CD4-positive, CD25-positive, alpha-beta regulatory T cell (primary cell): ENCODE measurements around the gene PPFIBP2. TPM values are rescaled to one million over a fixed set of nuclear protein-coding genes. Genes with fewer than 3 reads are reported as not detected.

ENCODE experiments used
- ATAC-seq, 2 donors: fragments of 150-1000 bp; cut with Tn5 transposase; one replicate each; pipeline ENCODE4 v1.10.0; 2021; ENCODE audit warnings: low read depth in 2 of 2, moderate number of reproducible peaks in 2 of 2, moderate library complexity in 1 of 2
- DNase-seq, 3 donors: peaks; one replicate each; pipeline versions ENCODE4 v3.0.0 to v3.0.0-alpha.2; 2012 to 2022; ENCODE audit warnings: mixed read lengths in 1 of 3
- H3K27ac ChIP-seq: one replicate; pipeline ENCODE4 v1.7.0; 2013; ENCODE audit warnings: mild to moderate bottlenecking, low read length; ENCODE audit not compliant: insufficient read depth, poor library complexity, severe bottlenecking
- H3K27me3 ChIP-seq: one replicate; pipeline ENCODE4 v1.7.0; 2013; ENCODE audit warnings: low read length; ENCODE audit not compliant: control insufficient read depth, insufficient read depth
- H3K36me3 ChIP-seq: one replicate; pipeline ENCODE4 v1.7.0; 2013; ENCODE audit warnings: mild to moderate bottlenecking, low read length, moderate library complexity; ENCODE audit not compliant: control insufficient read depth, insufficient read depth
- H3K4me1 ChIP-seq: 2 replicates; pipeline ENCODE4 v1.7.0; 2013; ENCODE audit warnings: mild to moderate bottlenecking, low read length; ENCODE audit not compliant: insufficient read depth, control insufficient read depth, poor library complexity, severe bottlenecking
- H3K4me3 ChIP-seq: one replicate; pipeline ENCODE4 v1.7.0; 2013; ENCODE audit warnings: low read depth, mild to moderate bottlenecking, low read length, moderate library complexity
- H3K9me3 ChIP-seq, 2 experiments: 1 replicate in 1 of 2; 2 replicates in 1 of 2; pipeline ENCODE4 v1.7.0; 2013; ENCODE audit warnings: low read length in 2 of 2, mild to moderate bottlenecking in 1 of 2, moderate library complexity in 1 of 2; ENCODE audit not compliant: control insufficient read depth in 2 of 2
- H3K27ac Mint-ChIP-seq, 3 donors: one replicate each; pipeline ENCODE4 v1.8.0; 2020 to 2022; ENCODE audit warnings: mild to moderate bottlenecking in 3 of 3, mixed read lengths in 3 of 3, moderate library complexity in 2 of 3
- H3K27me3 Mint-ChIP-seq: one replicate; pipeline ENCODE4 v1.8.0; 2022; ENCODE audit warnings: mild to moderate bottlenecking, mixed read lengths
- H3K36me3 Mint-ChIP-seq: one replicate; pipeline ENCODE4 v1.8.0; 2020; ENCODE audit warnings: mixed read lengths
- H3K4me1 Mint-ChIP-seq, 4 donors: one replicate each; pipeline ENCODE4 v1.8.0; 2020 to 2022; ENCODE audit warnings: mixed read lengths in 4 of 4, mild to moderate bottlenecking in 1 of 4
- H3K4me3 Mint-ChIP-seq, 4 donors: one replicate each; pipeline ENCODE4 v1.8.0; 2020 to 2022; ENCODE audit warnings: mild to moderate bottlenecking in 4 of 4, mixed read lengths in 4 of 4, moderate library complexity in 3 of 4
- H3K9me3 Mint-ChIP-seq, 7 donors: one replicate each; pipeline ENCODE4 v1.8.0; 2020 to 2022; ENCODE audit warnings: mixed read lengths in 7 of 7, mild to moderate bottlenecking in 3 of 7, moderate library complexity in 2 of 7
- polyA plus RNA-seq, 4 donors: library from polyadenylated mRNA; unstranded; fragments of 300-500 nt; fragmentation: Illumina TruSeq; gene quantifications; one replicate each; pipeline ENCODE4 v1.2.3, GENCODE V29; 2021
- total RNA-seq: library from RNA; stranded (reverse); gene quantifications from one replicate; pipeline ENCODE4 v1.2.3, GENCODE V29; 2022

The PPFIBP2 gene
- total and polyA plus RNA-seq, 5 donors from 2014 or later, result 0.47 to 10.6 (median 4.2) TPM

DNA sequence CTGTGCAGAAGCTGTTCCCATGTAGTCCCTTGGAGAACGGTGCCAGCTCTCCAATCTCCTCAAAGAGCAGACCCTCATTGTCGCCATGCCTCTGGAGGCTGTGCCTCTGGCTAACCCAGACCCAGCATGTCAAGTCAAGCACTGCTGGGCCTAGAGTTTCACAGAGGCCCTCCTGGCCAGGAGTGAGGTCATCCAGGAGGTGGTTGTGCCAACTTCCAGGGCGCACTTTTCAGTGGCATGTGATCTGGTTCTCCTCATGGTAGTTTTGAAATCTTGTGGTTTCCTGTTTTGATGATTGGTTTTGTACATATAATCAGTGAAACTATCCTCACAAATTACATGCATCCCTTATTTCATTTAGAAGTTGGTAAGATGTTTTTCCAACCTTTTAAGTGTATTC, 78.9 kb downstream of the PPFIBP2 start:
- Mint-ChIP-seq H3K27ac (no peak overlapping the region), H3K27me3 (no peaks in the 10 kb centered on the region), H3K4me1 (peaks cover 0 to 22% (median 13%) of the 10 kb centered on the region in 4 donors), H3K9me3 (no peaks in the 10 kb centered on the region), H3K4me3 (peak overlapping the region in 1 of 4 donors; percentile 2), H3K36me3 (peaks cover 3% of the 10 kb centered on the region)
- DNase-seq, result peak in 1 of 3 donors; percentile 11
- Histone ChIP-seq H3K4me1 (no peaks in the 10 kb centered on the region), H3K4me3 (no peak overlapping the region), H3K9me3 (no peaks in the 10 kb centered on the region), H3K27me3 (no peaks in the 10 kb centered on the region), H3K36me3 (no peaks in the 10 kb centered on the region), H3K27ac (no peak overlapping the region)
- ATAC-seq, result no peak

DNA sequence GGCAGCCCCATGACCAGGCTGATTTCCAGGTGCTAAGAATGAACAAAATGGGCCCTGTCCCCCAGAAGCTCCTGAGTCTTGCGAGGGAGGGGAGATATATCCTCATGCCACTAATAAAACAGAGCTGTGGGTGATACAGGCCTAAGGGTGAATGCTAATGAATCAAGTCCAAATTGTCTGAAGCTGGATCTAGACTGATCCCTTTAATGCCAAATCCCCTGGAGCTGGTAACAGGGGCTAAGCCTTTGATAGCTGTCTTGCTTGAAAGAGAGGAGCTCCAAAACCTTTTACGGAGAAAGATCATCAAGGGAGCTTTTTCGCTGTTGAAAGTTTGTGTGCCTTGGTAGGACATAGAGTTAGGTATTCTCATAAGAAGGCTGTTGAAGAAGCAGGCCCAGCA, 79.7 kb downstream of the PPFIBP2 start:
- Mint-ChIP-seq H3K9me3 (no peaks in the 10 kb centered on the region), H3K27ac (no peak overlapping the region), H3K4me1 (peaks cover 0 to 22% (median 13%) of the 10 kb centered on the region in 4 donors), H3K27me3 (peaks cover 5% of the 10 kb centered on the region), H3K36me3 (peaks cover 3% of the 10 kb centered on the region), H3K4me3 (no peak overlapping the region)
- ATAC-seq (no peak), DNase-seq (no peak)
- Histone ChIP-seq H3K27ac (no peak overlapping the region), H3K27me3 (no peaks in the 10 kb centered on the region), H3K4me1 (no peaks in the 10 kb centered on the region), H3K4me3 (no peak overlapping the region), H3K9me3 (no peaks in the 10 kb centered on the region), H3K36me3 (no peaks in the 10 kb centered on the region)

DNA sequence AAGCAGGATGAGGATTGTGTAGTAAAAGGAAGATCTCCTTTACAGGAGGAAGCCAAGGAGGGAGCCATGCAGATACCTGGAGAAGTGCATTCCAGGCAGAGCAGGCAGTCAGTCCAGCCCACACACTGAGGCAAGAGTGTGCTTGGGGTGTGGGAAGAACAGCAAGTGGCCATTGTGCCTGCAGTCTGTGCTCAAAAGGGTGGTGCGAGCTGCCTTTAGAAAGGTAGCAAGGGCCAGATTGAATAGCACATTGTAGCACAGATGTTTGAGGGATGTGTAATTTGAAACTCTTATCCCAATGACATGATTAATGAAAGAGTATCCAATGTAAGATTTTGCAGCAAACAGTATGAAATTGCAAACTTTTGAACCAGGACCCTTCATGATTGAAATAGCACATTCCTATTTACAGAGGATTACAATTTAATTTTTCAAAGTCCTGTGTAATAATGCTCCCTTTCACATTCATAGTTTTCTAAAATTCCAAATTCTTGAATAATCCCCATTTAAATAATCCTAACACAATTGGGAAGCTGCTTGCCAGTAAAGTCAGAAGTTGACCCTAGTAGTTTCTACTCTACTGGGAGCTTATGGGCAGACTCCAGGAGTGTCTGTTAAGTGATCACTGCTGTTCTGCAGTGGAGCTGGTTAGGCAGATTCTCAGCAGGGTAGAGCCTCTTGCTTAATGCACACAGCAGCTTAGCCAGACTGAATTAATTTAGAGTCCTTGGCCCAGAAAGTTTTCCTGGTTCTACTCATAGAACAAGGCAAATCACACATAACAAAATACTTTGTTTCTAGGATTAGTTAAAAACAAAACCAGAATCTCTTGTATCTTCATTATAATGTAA, 81.4 kb downstream of the PPFIBP2 start:
- Histone ChIP-seq H3K36me3 (no peaks in the 10 kb centered on the region), H3K27me3 (no peaks in the 10 kb centered on the region), H3K4me1 (no peaks in the 10 kb centered on the region), H3K4me3 (no peak overlapping the region), H3K9me3 (no peaks in the 10 kb centered on the region), H3K27ac (no peak overlapping the region)
- Mint-ChIP-seq H3K27me3 (peaks cover 5% of the 10 kb centered on the region), H3K27ac (no peak overlapping the region), H3K4me3 (no peak overlapping the region), H3K9me3 (peaks cover 0 to 2% (median 0%) of the 10 kb centered on the region in 7 donors), H3K4me1 (peaks cover 0 to 21% (median 13%) of the 10 kb centered on the region in 4 donors), H3K36me3 (peaks cover 10% of the 10 kb centered on the region)
- ATAC-seq (no peak), DNase-seq (no peak)

DNA sequence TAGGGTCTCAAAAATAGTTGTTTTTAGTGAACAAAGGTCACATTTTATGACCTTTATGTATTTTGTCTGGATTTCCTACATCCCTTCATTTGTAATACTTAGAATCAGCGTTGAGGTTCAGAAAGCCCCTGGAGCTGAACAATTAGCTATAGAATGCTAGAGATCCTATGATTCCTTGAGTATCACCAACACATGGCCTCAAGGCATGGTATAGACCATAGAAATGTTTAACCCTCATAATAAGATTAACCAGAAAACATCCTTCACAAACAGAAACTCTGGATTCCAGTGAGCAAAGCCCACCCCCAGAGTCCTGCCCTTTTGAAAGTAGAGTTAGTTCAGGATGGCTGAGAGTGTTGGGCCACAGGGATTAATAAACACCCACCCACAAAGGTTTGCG, 82.2 kb downstream of the PPFIBP2 start:
- H3K4me1 ChIP-seq, result no peaks in the 10 kb centered on the region
- no peaks in the 10 kb centered on the region for H3K27me3 ChIP-seq
- no peak overlapping the region for H3K4me3 Mint-ChIP-seq
- no peak for ATAC-seq
- H3K9me3 ChIP-seq, result no peaks in the 10 kb centered on the region
- no peak overlapping the region for H3K27ac Mint-ChIP-seq
- H3K27ac ChIP-seq, result no peak overlapping the region
- H3K27me3 Mint-ChIP-seq, result peaks cover 5% of the 10 kb centered on the region
- H3K9me3 Mint-ChIP-seq, result peaks cover 0 to 2% (median 0%) of the 10 kb centered on the region in 7 donors
- peaks cover 0 to 20% (median 13%) of the 10 kb centered on the region in 4 donors for H3K4me1 Mint-ChIP-seq
- DNase-seq, result no peak
- no peak overlapping the region for H3K4me3 ChIP-seq
- no peaks in the 10 kb centered on the region for H3K36me3 ChIP-seq
- H3K36me3 Mint-ChIP-seq, result peaks cover 10% of the 10 kb centered on the region

DNA sequence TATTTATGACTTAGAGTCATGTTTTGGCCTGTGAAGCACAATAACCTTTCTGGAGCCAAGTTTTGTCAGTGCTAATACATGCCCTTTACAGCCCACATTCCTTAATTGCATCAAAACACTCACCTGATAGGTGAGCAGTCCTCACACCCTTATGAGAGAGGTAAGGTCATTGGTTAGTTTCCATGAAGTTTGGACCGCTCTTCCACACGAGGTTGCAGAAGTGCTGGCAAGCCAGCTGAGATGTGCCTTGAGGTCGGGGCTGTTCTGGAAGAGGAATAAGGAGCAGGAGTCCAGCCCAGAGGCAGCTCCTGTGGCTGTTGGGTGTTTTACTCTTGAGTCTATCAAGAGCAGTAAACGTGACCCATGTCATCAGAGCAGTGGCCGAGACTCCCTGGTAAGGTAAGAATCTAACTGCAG, 83.2 kb downstream of the PPFIBP2 start:
- peaks cover 0 to 14% (median 10%) of the 10 kb centered on the region in 4 donors for H3K4me1 Mint-ChIP-seq
- no peak overlapping the region for H3K27ac ChIP-seq
- DNase-seq, result no peak
- H3K36me3 Mint-ChIP-seq, result peaks cover 10% of the 10 kb centered on the region
- no peaks in the 10 kb centered on the region for H3K27me3 ChIP-seq
- H3K27me3 Mint-ChIP-seq, result peaks cover 5% of the 10 kb centered on the region
- H3K27ac Mint-ChIP-seq, result no peak overlapping the region
- no peaks in the 10 kb centered on the region for H3K36me3 ChIP-seq
- no peaks in the 10 kb centered on the region for H3K4me1 ChIP-seq
- ATAC-seq, result no peak
- peaks cover 0 to 2% (median 0%) of the 10 kb centered on the region in 7 donors for H3K9me3 Mint-ChIP-seq
- H3K4me3 Mint-ChIP-seq, result no peak overlapping the region
- H3K4me3 ChIP-seq, result no peak overlapping the region
- no peaks in the 10 kb centered on the region for H3K9me3 ChIP-seq

DNA sequence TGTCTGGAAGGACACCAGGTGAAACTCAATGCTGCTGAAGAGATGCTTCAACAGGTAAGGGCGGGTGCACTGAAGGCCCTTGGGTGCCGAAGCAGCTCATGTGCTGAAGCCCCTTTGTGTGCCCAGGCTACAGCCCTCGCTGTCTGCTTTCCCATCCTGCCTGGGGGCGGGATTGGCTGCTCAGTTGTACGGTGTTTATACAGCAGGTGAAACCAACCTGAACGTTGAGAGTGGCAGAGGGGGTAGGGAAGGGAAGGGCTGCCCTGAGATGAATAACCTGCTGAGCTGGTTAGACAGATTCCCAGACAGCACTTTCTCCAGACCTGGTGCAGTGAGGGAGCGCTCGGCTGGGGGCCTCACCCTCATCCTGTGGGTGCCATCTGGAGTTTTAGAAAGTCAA, 83.8 kb downstream of the PPFIBP2 start:
- no peak overlapping the region for H3K4me3 Mint-ChIP-seq

DNA sequence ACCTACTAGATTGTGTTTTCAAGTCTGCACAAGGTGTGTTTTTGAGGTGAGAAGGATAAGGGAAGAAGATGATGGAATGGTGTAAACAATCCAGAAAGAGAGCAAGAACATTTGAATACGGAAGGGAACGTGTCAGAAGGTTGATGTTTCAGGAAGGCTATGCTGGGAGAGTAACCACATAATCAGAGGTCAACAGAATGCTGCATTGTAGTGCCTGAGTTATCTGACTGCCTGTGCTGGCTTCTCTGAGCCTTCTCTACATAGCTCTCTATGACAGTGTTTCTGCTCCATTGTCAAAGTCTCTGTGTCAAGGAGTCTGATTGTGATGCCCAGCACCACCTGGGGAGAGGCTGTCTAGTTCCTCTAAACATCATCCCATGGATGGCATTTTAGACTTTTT, 85.4 kb downstream of the PPFIBP2 start:
- Mint-ChIP-seq H3K9me3 (peaks cover 0 to 2% (median 0%) of the 10 kb centered on the region in 7 donors), H3K4me3 (no peak overlapping the region), H3K27ac (no peak overlapping the region), H3K36me3 (peaks cover 13% of the 10 kb centered on the region), H3K27me3 (peaks cover 5% of the 10 kb centered on the region), H3K4me1 (no peaks in the 10 kb centered on the region)
- no peak overlapping the region for H3K27ac ChIP-seq
- H3K4me3 ChIP-seq, result no peak overlapping the region
- H3K4me1 ChIP-seq, result no peaks in the 10 kb centered on the region
- H3K9me3 ChIP-seq, result no peaks in the 10 kb centered on the region
- H3K27me3 ChIP-seq, result no peaks in the 10 kb centered on the region
- no peak for DNase-seq
- ATAC-seq, result no peak
- H3K36me3 ChIP-seq, result no peaks in the 10 kb centered on the region

More for the DNA sequence above, 83.8 kb downstream of the PPFIBP2 start:
- Mint-ChIP-seq H3K27ac (no peak overlapping the region), H3K36me3 (peaks cover 13% of the 10 kb centered on the region), H3K27me3 (peaks cover 5% of the 10 kb centered on the region), H3K4me1 (peaks cover 0 to 7% (median 5%) of the 10 kb centered on the region in 4 donors), H3K9me3 (peaks cover 0 to 2% (median 0%) of the 10 kb centered on the region in 7 donors)
- H3K4me3 ChIP-seq, result no peak overlapping the region
- DNase-seq, result no peak
- H3K36me3 ChIP-seq, result no peaks in the 10 kb centered on the region
- no peaks in the 10 kb centered on the region for H3K27me3 ChIP-seq
- ATAC-seq, result no peak
- no peaks in the 10 kb centered on the region for H3K9me3 ChIP-seq
- H3K4me1 ChIP-seq, result no peaks in the 10 kb centered on the region
- no peak overlapping the region for H3K27ac ChIP-seq
